SK-N-SH (cell line): ENCODE measurements around the gene ERMARD. TPM values are rescaled to one million over a fixed set of nuclear protein-coding genes. Genes with fewer than 3 reads are reported as not detected.

Experiments used
- CTCF ChIA-PET: fragments of 300-600, 350-600 bp; formaldehyde crosslinking; extraction: SDS; loops from one replicate; lab custom pipeline; 2021; lab: Yijun Ruan, JAX
- POLR2A ChIA-PET: fragments of 350-600 bp; sonication (Branson Sonifier 250); formaldehyde crosslinking; extraction: SDS; loops from one replicate; lab custom pipeline; 2020; ENCODE audit warnings: antibody characterized with exemption, inconsistent platforms; lab: Yijun Ruan, JAX
- DNase-seq: peaks from one replicate; pipeline ENCODE4 v3.0.0; 2012
- H2AFZ ChIP-seq: fragments of 200-600 bp; sonication (generic); 2 replicates; pipeline ENCODE4 v1.8.1; 2016; ENCODE audit warnings: antibody characterized with exemption, mild to moderate bottlenecking, low read depth
- H3F3A ChIP-seq: fragments of 200-600 bp; sonication (generic); replicated peaks from 2 replicates; pipeline ENCODE3; 2016; ENCODE audit warnings: antibody characterized with exemption, mild to moderate bottlenecking; ENCODE audit not compliant: insufficient read depth
- H3K27ac ChIP-seq, 2 experiments: fragments of 200-500 bp in 1 of 2; fragments of 200-600 bp in 1 of 2; sonication (Bioruptor generic) in 1 of 2; sonication (generic), shearing (Covaris generic) in 1 of 2; 2 replicates each; pipeline versions ENCODE4 v1.5.1 to v1.6.1; 2014 to 2016; ENCODE audit warnings: low read depth in 2 of 2, inconsistent platforms in 1 of 2, low read length in 1 of 2, mild to moderate bottlenecking in 1 of 2, mixed read lengths in 1 of 2
- H3K27me3 ChIP-seq: fragments of 200-600 bp; sonication (generic), shearing (Covaris generic); 2 replicates; pipeline ENCODE4 v1.6.1; 2016; ENCODE audit warnings: mixed run types; ENCODE audit not compliant: insufficient read depth
- H3K36me3 ChIP-seq, 2 experiments: fragments of 200-500 bp in 1 of 2; fragments of 200-600 bp in 1 of 2; sonication (Bioruptor generic) in 1 of 2; sonication (generic) in 1 of 2; replicated peaks in 1 of 2; 2 replicates each; pipeline versions ENCODE3 to v1.5.1; 2014 to 2016; ENCODE audit warnings: low read length in 1 of 2, mild to moderate bottlenecking in 1 of 2; ENCODE audit not compliant: insufficient read depth in 2 of 2, control insufficient read depth in 1 of 2
- H3K4me1 ChIP-seq, 2 experiments: fragments of 200-500 bp in 1 of 2; fragments of 200-600 bp in 1 of 2; sonication (Bioruptor generic) in 1 of 2; sonication (generic), shearing (Covaris generic) in 1 of 2; 2 replicates each; pipeline versions ENCODE4 v1.5.1 to v1.6.1; 2014 to 2016; ENCODE audit warnings: low read depth in 1 of 2, low read length in 1 of 2, mixed run types in 1 of 2; ENCODE audit not compliant: insufficient read depth in 2 of 2, control insufficient read depth in 1 of 2
- H3K4me2 ChIP-seq: fragments of 200-600 bp; sonication (generic), shearing (Covaris generic); 2 replicates; pipeline ENCODE4 v1.6.1; 2017; ENCODE audit warnings: mixed run types
- H3K4me3 ChIP-seq, 2 experiments: fragments of 200-500 bp in 1 of 2; fragments of 200-600 bp in 1 of 2; sonication (Bioruptor generic) in 1 of 2; sonication (generic), shearing (Covaris generic) in 1 of 2; 2 replicates each; pipeline versions ENCODE4 v1.5.1 to v1.8.1; 2014 to 2016; ENCODE audit warnings: low read depth in 2 of 2, inconsistent platforms in 1 of 2, low read length in 1 of 2, mild to moderate bottlenecking in 1 of 2, mixed read lengths in 1 of 2, moderate library complexity in 1 of 2
- H3K79me2 ChIP-seq: fragments of 200-600 bp; sonication (generic); 2 replicates; pipeline ENCODE4 v1.8.1; 2017; ENCODE audit warnings: mild to moderate bottlenecking; ENCODE audit not compliant: insufficient read depth
- H3K9ac ChIP-seq: fragments of 200-600 bp; sonication (generic); 2 replicates; pipeline ENCODE4 v1.6.1; 2017; ENCODE audit warnings: mixed run types
- H3K9me2 ChIP-seq: fragments of 200-600 bp; sonication (generic); 2 replicates; pipeline ENCODE4 v1.6.1; 2017; ENCODE audit warnings: mixed run types
- H3K9me3 ChIP-seq: fragments of 200-600 bp; sonication (generic); 2 replicates; pipeline ENCODE4 v1.6.1; 2017; ENCODE audit warnings: mixed run types, mild to moderate bottlenecking, moderate library complexity
- H4K20me1 ChIP-seq: fragments of 200-600 bp; sonication (generic); 2 replicates; pipeline ENCODE4 v1.6.1; 2017; ENCODE audit warnings: mild to moderate bottlenecking, mixed run types; ENCODE audit not compliant: insufficient read depth
- CTCF ChIP-seq: fragments of 200-600 bp; sonication (generic); IDR thresholded peaks from 2 replicates; pipeline ENCODE4 v1.6.1; 2017; ENCODE audit warnings: antibody characterized with exemption, mild to moderate bottlenecking, moderate library complexity
- EZH2phosphoT487 ChIP-seq: fragments of 200-600 bp; sonication (generic); IDR thresholded peaks from 2 replicates; pipeline ENCODE4 v1.6.1; 2017; ENCODE audit warnings: low read depth, mixed run types, mild to moderate bottlenecking, antibody characterized with exemption, moderate library complexity, borderline replicate concordance
- FOXJ3 ChIP-seq: sonication (generic); formaldehyde crosslinking; IDR thresholded peaks from 2 replicates; pipeline ENCODE4 v1.5.1; 2020; ENCODE audit warnings: mild to moderate bottlenecking, missing genetic modification reagents
- GATA2 ChIP-seq: sonication (generic); formaldehyde crosslinking; IDR thresholded peaks from 2 replicates; pipeline ENCODE4 v1.5.0; 2020; ENCODE audit warnings: mild to moderate bottlenecking, missing genetic modification reagents
- MXI1 ChIP-seq: IDR thresholded peaks from 2 replicates; pipeline ENCODE4 v1.6.1; 2012; ENCODE audit warnings: mild to moderate bottlenecking, low read depth, low read length, improper control_type of control experiment
- PBX3 ChIP-seq: IDR thresholded peaks from 2 replicates; pipeline ENCODE4; 2012
- RAD21 ChIP-seq: IDR thresholded peaks from 2 replicates; pipeline ENCODE4 v1.6.1; 2012; ENCODE audit warnings: mild to moderate bottlenecking, low read length
- RCOR1 ChIP-seq: fragments of 150-350 bp; IDR thresholded peaks from 2 replicates; pipeline ENCODE4 v1.6.1; 2017; ENCODE audit warnings: antibody characterized with exemption, low read length
- TEAD4 ChIP-seq: IDR thresholded peaks from 2 replicates; pipeline ENCODE4 v1.4.0; 2012; ENCODE audit warnings: mild to moderate bottlenecking, borderline replicate concordance; ENCODE audit not compliant: insufficient read depth
- WGBS: methylation state at CpG from one replicate; pipeline ENCODE4 v1.1.6; 2017; ENCODE audit warnings: low lambda C conversion rate; 5-methylcytosine and 5-hydroxymethylcytosine counted together
- polyA plus RNA-seq, 3 experiments: library from polyadenylated mRNA; depleted of rRNA; stranded (reverse); fragments of >200 nt; gene quantifications; 2 replicates each; pipeline ENCODE4 v1.2.3, GENCODE V29; 2012

ERMARD gene
- polyA plus RNA-seq, 1 of the 3 experiments (the other 2 are of a cell fraction) = 43.2 TPM

GRCh38 chr6:169829786-169830185 lies 78.4 kb downstream of the ERMARD start:
- ChIA-PET CTCF (interaction anchor here (1.1 to 6.0 kb wide), 5 partner anchors 40 to 700 kb away, joined by 3 to 110 read pairs (median 15); partner anchors contain the start of gene FAM120B), POLR2A (no interaction called here)
- no peak for TF ChIP-seq RAD21
- no peak for TF ChIP-seq PBX3
- no peak for TF ChIP-seq MXI1
- TF ChIP-seq RCOR1 = no peak
- TF ChIP-seq TEAD4 = no peak
- TF ChIP-seq FOXJ3 (CRISPR knock-in tag) = no peak
- H3K4me1 ChIP-seq = peaks cover 2 to 3% of the 10 kb centered on the region in 2 experiments; a peak in 2 of 4 replicates
- no peak overlapping the region for H3K9ac ChIP-seq
- H3K79me2 ChIP-seq = no peaks in the 10 kb centered on the region
- H3K4me2 ChIP-seq = no peak overlapping the region
- no peaks in the 10 kb centered on the region for H3F3A ChIP-seq
- H3K9me3 ChIP-seq = no peaks in the 10 kb centered on the region
- no peaks in the 10 kb centered on the region for H3K9me2 ChIP-seq
- H3K27ac ChIP-seq = no peak overlapping the region
- no peak overlapping the region for H3K4me3 ChIP-seq
- no peaks in the 10 kb centered on the region for H4K20me1 ChIP-seq
- no peaks in the 10 kb centered on the region for H3K36me3 ChIP-seq
- H2AFZ ChIP-seq = no peak overlapping the region
- 79% methylated on average over 4 of the region's 4 CpGs for WGBS
- H3K27me3 ChIP-seq = no peaks in the 10 kb centered on the region; the same call in 1 of the 2 replicates
- DNase-seq = no peak

GRCh38 chr6:169830876-169831275 lies 79.5 kb downstream of the ERMARD start:
- ChIA-PET POLR2A (no interaction called here), CTCF (interaction anchor here (0.7 to 6.0 kb wide), 29 partner anchors 12 to 874 kb away, joined by 3 to 110 read pairs (median 9); partner anchors contain the start of genes DLL1 and FAM120B)
- Histone ChIP-seq H3K79me2 (no peaks in the 10 kb centered on the region), H3F3A (no peaks in the 10 kb centered on the region), H3K4me2 (no peak overlapping the region), H2AFZ (no peak overlapping the region), H3K36me3 (no peaks in the 10 kb centered on the region), H3K4me3 (no peak overlapping the region), H3K9ac (no peak overlapping the region), H3K27ac (no peak overlapping the region), H3K4me1 (peaks cover 2 to 3% of the 10 kb centered on the region in 2 experiments; a peak in 2 of 4 replicates), H3K9me2 (no peaks in the 10 kb centered on the region), H4K20me1 (no peaks in the 10 kb centered on the region), H3K27me3 (no peaks in the 10 kb centered on the region; the same call in 1 of the 2 replicates), H3K9me3 (no peaks in the 10 kb centered on the region)
- 76% methylated on average over 11 of the region's 12 CpGs for whole genome bisulfite sequencing
- DNase-seq = no peak
- TF ChIP-seq CTCF (no peak), GATA2 (CRISPR knock-in tag) (no peak), EZH2phosphoT487 (no peak)

Other genes with a start within 250 kb of the ERMARD start
- gene WDR27, start 49.6 kb upstream of the ERMARD start, polyA plus RNA-seq (2012; rRNA removed) = 55.6 and 58.6 TPM in 2 replicates
- 10.1 and 12.7 TPM in 2 replicates for gene C6orf120, start 49.5 kb upstream of the ERMARD start, polyA plus RNA-seq (2012; rRNA removed)
- gene PHF10, start 27.1 kb upstream of the ERMARD start, polyA plus RNA-seq (2012; rRNA removed) = 23.5 and 25.7 TPM in 2 replicates
- 0.81 and 1.3 TPM in 2 replicates for gene DYNLT2, start 50 bp upstream of the ERMARD start, polyA plus RNA-seq (2012; rRNA removed)